Endothelial cell (in vitro differentiated cells): Measurements from ENCODE around the gene PVRIG. TPM values are rescaled to one million over a fixed set of nuclear protein-coding genes. Genes with fewer than 3 reads are reported as not detected.

Experiments used
- DNase-seq: peaks from one replicate; pipeline ENCODE4 v3.0.0; 2021; ENCODE audit warnings: low spot score
- H3K27ac Mint-ChIP-seq: one replicate; pipeline ENCODE4 v1.8.0; 2021; ENCODE audit warnings: mixed read lengths, inconsistent platforms; ENCODE audit not compliant: unreplicated experiment
- H3K27me3 Mint-ChIP-seq: one replicate; pipeline ENCODE4 v1.8.0; 2021; ENCODE audit warnings: mild to moderate bottlenecking, moderate library complexity, mixed read lengths, inconsistent platforms; ENCODE audit not compliant: unreplicated experiment
- H3K36me3 Mint-ChIP-seq: one replicate; pipeline ENCODE4 v1.8.0; 2021; ENCODE audit warnings: mild to moderate bottlenecking, low read depth, mixed read lengths, inconsistent platforms; ENCODE audit not compliant: unreplicated experiment
- H3K4me1 Mint-ChIP-seq: one replicate; pipeline ENCODE4 v1.8.0; 2021; ENCODE audit warnings: mild to moderate bottlenecking, mixed read lengths, inconsistent platforms; ENCODE audit not compliant: unreplicated experiment
- H3K4me3 Mint-ChIP-seq: one replicate; pipeline ENCODE4 v1.8.0; 2021; ENCODE audit warnings: mild to moderate bottlenecking, mixed read lengths, inconsistent platforms; ENCODE audit not compliant: unreplicated experiment
- H3K9me3 Mint-ChIP-seq: one replicate; pipeline ENCODE4 v1.8.0; 2021; ENCODE audit warnings: mixed read lengths, inconsistent platforms; ENCODE audit not compliant: unreplicated experiment
- total RNA-seq: library from RNA; stranded (reverse); fragmentation: NEBNext Ultra II Directional; extraction: Animal tissue kit (Norgen Biotek cat#: 25700); gene quantifications from one replicate; pipeline ENCODE4 v1.2.1, GENCODE V29; 2021; ENCODE audit not compliant: unreplicated experiment
- TF ChIP-seq, protein P1 (sequence below): fragments of 200-600 bp; sonication (generic); IDR thresholded peaks from one replicate; pipeline ENCODE4 v1.5.0; 2021; ENCODE audit warnings: antibody characterized with exemption; ENCODE audit not compliant: unreplicated experiment

The PVRIG gene
- total RNA-seq, 1 donor from 2014 or later, result not detected

DNA sequence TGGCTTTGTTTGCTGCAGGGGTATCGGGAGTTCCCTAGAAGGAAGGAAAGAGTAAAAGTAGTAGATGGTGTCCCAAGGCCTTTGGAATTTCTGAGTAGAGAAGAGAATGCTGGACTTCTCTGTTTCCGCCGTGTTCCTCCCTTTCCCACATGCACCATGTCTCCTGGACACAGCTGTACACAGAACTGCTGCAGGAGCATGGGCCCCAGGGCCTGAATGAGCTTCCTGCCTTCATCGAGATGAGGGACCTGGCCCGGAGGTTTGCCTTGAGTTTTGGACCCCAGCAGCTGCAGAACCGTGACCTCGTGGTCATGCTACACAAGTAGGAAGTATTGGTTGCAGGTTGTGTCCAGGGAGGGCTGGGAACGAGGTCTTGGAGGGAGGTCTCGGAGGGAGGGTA lies 15.3 kb upstream of the PVRIG start:
- TF ChIP-seq, protein P1, sequence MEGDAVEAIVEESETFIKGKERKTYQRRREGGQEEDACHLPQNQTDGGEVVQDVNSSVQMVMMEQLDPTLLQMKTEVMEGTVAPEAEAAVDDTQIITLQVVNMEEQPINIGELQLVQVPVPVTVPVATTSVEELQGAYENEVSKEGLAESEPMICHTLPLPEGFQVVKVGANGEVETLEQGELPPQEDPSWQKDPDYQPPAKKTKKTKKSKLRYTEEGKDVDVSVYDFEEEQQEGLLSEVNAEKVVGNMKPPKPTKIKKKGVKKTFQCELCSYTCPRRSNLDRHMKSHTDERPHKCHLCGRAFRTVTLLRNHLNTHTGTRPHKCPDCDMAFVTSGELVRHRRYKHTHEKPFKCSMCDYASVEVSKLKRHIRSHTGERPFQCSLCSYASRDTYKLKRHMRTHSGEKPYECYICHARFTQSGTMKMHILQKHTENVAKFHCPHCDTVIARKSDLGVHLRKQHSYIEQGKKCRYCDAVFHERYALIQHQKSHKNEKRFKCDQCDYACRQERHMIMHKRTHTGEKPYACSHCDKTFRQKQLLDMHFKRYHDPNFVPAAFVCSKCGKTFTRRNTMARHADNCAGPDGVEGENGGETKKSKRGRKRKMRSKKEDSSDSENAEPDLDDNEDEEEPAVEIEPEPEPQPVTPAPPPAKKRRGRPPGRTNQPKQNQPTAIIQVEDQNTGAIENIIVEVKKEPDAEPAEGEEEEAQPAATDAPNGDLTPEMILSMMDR, result no peak
- DNase-seq, result no peak
- no peak overlapping the region for H3K4me3 Mint-ChIP-seq
- peak overlapping the region; percentile 8 for H3K27ac Mint-ChIP-seq
- peaks cover 7% of the 10 kb centered on the region for H3K27me3 Mint-ChIP-seq
- no peaks in the 10 kb centered on the region for H3K9me3 Mint-ChIP-seq
- peaks cover 2% of the 10 kb centered on the region for H3K36me3 Mint-ChIP-seq
- H3K4me1 Mint-ChIP-seq, result peaks cover 4% of the 10 kb centered on the region

DNA sequence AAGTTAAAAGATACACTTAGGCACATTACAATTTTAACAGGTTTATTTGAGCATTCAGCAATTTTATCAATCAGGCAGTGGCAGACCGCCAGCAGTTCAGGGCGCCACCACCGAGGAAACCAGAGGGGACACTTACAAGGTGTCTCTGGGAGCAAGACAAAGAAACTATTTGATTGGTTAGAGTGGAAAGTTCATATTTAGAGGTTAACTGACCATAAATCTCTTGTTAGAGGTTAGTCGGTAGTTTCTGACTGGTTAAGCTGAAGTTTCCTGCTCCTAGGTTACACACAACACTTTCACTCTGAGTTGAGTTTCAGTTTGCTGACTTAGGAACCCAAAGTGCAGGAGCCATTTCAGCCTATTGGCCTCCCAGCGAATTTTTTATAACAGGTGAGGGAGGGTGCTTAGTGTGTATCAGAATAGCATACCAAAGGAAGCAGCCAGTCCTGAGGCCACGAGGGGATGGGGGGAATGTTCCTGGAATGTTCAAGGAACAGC lies 10.8 kb upstream of the PVRIG start:
- DNase-seq, result no peak
- Mint-ChIP-seq H3K36me3 (peaks cover 6% of the 10 kb centered on the region), H3K4me3 (no peak overlapping the region), H3K27ac (no peak overlapping the region), H3K4me1 (peaks cover 7% of the 10 kb centered on the region), H3K27me3 (peaks cover 7% of the 10 kb centered on the region), H3K9me3 (no peaks in the 10 kb centered on the region)
- TF ChIP-seq, protein P1, result no peak

DNA sequence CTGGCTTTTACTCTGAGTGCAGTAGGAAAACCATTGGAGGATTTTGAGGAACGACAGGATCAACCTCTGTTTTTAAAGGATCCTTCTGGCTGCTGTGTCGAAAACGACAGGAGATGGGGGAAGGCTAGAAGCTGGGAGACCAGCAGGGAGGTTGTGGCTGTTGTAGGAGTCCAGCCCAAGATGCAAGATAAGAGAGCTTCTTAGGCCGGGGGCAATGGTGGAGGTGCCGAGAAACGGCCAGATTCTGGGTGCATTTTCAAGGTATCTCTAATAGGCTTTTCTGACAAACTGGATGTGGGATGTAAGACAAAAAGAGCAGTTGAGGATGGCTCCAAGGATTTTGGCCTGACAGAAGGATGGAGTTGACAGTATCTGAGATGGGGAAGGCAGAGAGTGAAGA lies 10.3 kb upstream of the PVRIG start:
- Mint-ChIP-seq H3K9me3 (no peaks in the 10 kb centered on the region), H3K27me3 (peaks cover 9% of the 10 kb centered on the region), H3K4me1 (peaks cover 7% of the 10 kb centered on the region), H3K27ac (no peak overlapping the region), H3K4me3 (peak overlapping the region; percentile 6), H3K36me3 (peaks cover 6% of the 10 kb centered on the region)
- TF ChIP-seq, protein P1, result no peak
- no peak for DNase-seq

DNA sequence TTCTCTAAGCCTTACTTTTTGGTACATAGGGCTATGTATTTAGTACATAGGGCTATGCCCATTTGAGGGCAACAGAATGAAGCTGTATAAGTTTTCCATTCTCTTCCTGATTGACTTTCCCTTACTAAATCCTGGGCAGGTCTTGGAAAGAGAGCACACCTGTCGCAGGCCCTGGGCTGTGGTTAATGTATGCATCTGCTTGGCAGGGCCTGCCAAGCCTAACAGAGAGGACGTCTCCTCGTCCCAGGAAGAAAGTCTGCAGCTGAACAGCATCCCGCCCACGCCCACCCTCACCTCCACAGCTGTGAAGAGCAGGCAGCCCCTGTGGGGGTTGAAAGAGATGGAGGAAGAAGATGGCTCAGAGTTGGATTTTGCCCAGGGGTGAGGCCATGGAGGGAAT lies 8.9 kb upstream of the PVRIG start:
- H3K4me3 Mint-ChIP-seq, result no peak overlapping the region
- peaks cover 6% of the 10 kb centered on the region for H3K36me3 Mint-ChIP-seq
- DNase-seq, result no peak
- H3K27me3 Mint-ChIP-seq, result peaks cover 9% of the 10 kb centered on the region
- peaks cover 7% of the 10 kb centered on the region for H3K4me1 Mint-ChIP-seq
- no peak overlapping the region for H3K27ac Mint-ChIP-seq
- TF ChIP-seq, protein P1, result no peak
- H3K9me3 Mint-ChIP-seq, result no peaks in the 10 kb centered on the region

DNA sequence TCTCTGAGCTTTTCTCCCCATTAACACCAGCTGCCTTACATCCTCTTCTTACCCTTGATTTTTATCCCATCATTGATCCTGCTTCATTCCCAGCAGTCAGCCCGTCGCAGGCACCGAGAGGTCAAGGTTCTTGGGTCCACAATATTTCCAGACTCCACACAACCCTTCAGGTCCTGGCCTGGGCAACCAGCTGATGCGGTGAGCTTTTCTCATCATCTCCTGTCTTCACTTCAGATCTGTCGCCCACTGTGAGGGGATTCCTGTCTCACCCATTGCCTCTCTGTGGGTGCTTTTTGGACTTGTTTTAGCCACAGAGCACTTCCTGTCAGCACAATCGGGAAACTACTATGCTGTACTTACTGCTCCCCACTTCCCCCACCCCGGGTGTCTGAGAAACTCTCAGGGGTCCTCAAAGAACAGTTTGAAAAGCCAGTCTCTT lies 8.4 kb upstream of the PVRIG start:
- Mint-ChIP-seq H3K4me3 (peak overlapping the region; percentile 0), H3K36me3 (peaks cover 6% of the 10 kb centered on the region), H3K27ac (no peak overlapping the region), H3K9me3 (no peaks in the 10 kb centered on the region), H3K4me1 (peaks cover 7% of the 10 kb centered on the region), H3K27me3 (peaks cover 9% of the 10 kb centered on the region)
- no peak for DNase-seq
- TF ChIP-seq, protein P1, result no peak
